GM21447 (cell line): ENCODE measurements around the gene FOLR2.

Experiments used
- ATAC-seq: cut with Tn5 transposase; IDR thresholded peaks from one replicate; pipeline ENCODE4 v1.9.1; 2021; ENCODE audit not compliant: unreplicated experiment

The FOLR2 gene

DNA sequence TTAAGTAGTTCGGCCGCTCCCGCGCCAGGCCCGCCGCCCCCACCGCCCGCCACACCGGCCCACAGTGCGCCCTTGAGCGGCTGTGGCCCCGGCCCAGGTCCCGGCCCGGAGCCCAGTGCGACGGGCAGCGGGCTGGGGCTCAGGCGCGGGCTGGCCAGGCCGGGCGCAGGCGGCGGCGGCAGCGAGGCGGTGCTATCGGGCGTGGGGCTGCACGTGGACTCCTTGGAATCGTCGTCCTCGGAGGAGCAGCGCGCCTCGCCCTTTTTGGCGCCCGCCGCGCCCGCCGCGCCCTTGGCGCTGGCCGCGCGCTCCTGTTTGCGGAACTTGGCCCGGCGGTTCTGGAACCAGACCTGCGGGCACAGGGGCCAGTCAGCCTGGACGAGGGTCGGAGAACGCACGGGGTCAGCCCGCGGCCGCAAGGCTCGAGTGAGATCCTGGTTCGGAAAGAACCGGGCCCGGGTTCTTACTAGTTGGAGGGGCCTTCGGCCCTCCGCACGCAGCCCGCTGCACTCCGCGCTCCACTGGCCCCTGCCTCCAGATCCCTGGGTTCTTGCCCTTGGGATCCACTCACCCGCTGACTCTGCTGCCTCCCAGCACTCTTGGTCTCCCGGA is 23.4 kb downstream of the FOLR2 start:
- ATAC-seq: no peak

DNA sequence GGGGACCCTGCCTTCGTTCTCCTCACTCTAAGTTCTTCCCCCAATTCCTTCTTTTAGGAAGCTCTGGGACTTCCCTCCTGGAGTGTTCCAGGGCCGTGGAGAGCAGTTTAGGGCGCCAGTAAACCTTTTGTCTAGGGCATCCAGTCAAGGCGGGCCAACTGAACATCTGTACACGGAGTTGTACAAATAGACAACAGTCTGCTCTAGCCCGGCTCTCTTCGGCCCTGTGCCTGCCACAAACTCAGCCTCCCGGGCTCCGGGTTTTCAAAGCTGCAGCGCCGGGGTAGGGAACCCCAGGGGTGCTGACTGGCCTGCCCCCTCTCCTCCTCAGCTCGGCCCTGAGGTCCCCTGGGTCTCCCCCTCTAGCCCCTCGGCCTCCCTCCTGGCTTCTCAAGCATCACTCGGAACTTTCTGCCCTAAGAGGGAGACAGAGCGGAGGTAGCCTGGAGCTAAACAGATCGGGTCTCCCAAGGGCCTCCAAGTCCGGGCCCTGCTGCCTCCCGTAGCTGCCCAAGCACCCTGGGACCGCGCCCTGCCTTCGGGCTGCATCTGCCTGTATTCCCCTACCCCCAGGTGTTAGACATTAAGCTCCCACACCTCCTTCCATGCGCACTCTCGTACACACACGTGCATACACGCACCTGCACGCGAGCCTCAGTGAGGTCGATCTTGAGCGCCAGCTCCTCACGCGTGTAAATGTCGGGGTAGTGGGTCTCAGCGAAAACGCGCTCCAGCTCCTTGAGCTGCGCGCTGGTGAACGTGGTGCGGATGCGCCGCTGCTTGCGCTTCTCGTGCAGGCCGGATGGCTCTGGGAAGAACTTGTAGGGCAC is 24.1 kb downstream of the FOLR2 start:
- ATAC-seq: no peak

DNA sequence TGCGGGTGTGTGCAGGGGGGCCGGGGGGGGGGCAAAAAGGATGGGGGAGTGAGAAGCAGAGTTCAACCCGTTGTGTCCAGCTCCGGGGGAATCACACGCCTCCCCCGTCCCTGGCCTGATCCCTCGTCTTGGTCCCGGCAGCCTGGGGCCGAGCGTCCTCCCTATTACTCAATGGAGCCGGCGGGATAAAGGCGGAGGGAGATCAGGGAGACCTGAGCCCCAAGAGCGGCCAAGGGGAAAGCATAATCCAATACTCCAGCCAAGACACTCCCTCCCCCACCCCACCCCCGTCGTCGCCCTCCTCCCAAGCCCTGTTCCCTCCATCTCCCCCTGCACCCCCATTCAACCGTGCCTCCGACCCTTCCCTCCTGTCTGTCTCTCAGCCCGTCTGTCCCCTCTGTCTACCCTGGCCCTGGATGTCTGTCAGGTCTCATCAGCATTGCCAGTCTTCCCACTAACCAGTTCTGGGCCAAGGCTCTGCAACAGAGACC is 24.7 kb downstream of the FOLR2 start:
- ATAC-seq: no peak

DNA sequence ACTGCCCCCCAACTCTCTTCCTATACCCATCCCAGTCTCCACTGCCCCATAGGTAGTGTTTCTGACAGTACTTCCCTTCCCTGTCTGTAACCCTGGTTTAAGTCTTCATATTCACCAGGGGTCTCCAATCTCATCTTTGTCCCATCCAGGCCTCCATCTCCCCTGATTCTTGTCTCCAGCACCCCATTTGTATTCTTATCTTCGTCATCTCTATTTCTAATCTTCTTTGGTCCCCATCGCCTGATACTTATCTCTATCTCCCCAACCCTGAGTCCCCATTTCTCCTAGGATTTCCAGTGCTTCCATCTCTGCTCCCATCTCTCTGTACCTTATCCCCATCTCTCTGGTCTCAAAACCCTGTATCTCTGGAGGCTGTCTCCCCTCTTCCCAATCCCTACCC is 25.5 kb downstream of the FOLR2 start:
- no peak for ATAC-seq

DNA sequence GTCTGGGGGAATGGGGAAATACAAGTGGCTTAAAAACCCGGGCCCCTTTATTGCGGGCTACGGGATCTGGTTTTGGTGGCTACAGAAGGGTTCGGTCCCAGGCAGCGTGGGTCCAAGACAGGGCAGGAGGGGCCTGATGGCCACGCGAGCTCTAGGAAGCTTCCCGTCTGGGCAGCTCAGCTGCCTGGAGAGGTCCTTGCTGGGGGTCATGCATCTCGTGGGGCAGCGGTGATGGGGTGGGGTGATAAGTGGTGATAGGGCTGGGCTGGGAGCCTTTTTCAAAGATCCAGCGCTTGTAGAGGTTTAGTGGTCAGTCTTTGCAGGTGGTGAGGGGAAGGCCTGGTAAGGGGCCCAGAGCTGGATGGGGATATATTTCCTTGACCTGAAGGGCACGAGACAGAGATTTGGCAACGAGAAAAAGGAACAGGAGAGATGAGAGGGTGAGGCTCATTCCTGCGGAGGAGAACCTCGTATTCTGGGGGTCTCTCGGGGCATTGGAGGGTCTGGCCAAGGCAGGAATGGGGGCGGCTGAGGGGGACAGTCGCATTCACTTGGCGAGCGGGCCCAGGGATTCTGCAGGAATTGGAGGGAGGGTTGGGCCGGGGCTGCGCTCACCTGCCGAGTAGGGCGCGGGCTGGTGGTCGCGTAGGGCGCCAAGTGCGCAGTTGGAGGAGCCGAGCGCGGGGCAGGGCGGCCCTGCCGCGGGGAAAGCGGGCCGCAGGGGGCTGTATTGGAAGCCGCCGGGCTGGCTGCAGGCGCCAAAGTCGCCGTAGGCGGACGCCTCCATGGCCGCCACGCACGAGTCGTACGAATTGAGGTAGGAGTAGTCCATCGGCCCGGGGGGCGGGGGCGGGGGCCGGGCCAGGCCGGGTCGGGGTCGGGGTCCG is 26.8 kb downstream of the FOLR2 start:
- ATAC-seq: no peak

DNA sequence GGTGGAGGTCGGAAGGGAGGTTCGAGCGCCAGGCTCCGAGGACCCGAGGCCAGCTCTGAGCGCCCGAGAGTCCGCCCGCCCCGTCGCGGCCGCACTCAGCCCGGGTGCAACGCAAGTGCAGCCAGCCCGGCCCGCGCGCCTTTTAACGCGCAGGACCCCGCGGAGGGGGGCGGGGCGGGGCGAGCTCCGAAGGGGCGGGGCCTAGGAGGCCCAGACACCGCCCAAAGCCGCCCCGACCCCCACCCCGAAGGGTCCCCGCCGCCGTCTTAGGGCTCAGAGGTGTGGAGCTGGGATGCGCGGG is 27.4 kb downstream of the FOLR2 start, which contains the start of gene PHOX2A:
TSS of gene PHOX2A (minus strand) at position 117 of the 301 bp plus-strand sequence. CDS start 172 bp downstream, outside the sequence.
- no peak for ATAC-seq

DNA sequence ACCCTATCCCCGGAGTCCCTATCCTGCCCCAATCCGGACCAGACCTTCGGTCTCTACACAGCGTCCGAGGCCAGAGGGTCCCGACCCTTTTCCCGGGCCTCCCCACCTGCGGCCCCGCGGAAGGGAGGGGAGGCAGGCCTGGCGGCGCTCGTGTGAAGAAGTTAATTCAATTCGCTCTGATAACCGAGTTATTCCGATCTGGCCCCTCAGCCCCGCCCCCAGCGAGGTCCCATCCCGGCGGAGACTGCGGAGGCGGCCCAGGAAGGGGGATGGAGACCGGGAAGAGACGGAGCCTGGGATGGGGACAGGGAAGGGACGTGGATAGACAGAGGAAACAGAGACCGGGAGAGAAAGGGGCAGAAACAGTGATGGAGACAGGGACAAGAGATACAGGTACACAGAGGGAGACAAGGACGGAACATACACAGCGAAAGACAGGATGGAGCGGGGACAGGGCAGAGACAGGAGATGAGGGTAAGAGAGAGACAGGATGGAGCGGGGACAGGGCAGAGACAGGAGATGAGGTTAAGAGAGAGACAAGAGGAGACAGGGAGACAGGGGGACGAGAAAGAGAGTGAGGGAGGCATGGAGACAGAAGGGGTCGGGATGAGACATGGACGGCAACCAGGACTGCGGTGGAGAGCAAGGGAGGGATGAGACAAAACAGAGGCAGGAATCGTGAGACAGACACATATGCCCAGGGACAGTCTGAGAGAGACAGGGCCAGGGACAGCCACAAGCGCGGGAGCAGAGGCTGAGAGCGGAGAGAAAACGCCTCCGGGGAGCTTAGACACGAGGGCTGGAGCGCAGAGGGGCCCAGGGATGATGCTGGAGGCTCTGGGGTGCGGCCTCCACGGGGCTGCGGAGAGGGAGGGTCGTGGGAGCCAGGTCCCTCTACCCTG is 28.0 kb downstream of the FOLR2 start:
- no peak for ATAC-seq

DNA sequence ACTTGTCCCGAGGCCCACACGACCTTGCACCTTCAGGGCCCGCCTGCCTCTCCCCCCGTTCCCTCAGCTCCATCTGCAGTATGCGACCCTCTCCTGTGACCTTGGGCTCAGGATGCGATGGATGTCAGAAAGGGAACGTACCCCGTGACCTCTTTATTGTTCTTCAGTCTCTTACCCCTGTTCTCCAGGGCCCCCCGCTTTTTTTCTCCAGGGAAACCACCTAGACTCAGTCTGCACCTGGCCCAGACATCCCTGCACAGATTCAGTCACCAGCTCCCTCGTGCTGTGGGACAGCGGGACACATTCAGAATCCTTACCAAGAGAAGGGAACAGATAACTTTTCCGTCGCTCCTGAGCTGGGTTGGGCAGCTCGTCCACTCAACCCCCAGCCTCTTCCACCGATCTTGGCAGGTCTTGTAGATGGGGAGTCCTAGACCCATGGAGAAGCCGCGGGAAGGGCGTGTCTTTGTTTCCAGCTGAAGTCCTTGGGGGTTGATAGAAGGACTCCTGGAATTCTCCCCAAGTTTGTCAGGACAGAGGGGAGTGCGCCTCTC is 28.7 kb downstream of the FOLR2 start:
- no peak for ATAC-seq

DNA sequence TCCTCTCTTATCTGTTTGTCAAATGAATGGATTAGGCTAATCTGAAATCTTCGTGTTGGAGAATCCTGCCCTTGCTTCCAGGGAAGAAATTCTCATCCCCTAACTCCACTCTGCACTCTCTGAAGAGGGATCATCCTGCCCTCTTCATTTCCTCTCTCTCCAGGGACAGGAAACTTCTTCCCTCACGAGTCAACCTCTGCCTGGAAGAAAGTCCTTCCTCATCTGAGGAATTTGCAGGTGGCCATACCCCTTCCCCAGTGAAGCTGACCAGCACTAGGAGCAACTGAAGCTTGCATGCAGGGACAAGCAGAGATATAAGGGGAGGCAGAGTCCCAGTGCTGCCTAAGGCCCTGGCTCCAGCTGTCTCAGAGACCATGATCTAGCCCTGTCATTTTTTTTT is 31.0 kb downstream of the FOLR2 start:
- no peak for ATAC-seq

DNA sequence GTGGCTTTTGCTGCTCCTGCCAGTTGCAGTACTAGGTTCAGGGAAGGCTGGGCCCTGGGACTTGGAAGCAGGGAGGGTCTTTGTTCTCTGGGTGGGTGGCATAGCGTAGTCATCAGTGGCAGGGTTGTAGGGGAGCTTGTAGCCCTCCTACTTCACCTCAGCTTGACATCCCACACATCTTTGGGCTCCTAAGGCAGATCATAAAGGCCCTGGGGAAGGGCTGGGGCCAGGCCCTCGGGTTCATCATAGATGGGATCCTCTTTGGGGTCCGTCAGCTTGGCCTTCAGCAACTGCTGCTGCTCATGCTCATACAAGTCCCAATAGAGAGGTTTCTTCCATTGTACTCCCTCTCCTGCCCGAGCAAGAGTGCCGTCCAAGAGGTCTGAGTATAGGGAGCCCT is 33.4 kb downstream of the FOLR2 start:
- no peak for ATAC-seq

DNA sequence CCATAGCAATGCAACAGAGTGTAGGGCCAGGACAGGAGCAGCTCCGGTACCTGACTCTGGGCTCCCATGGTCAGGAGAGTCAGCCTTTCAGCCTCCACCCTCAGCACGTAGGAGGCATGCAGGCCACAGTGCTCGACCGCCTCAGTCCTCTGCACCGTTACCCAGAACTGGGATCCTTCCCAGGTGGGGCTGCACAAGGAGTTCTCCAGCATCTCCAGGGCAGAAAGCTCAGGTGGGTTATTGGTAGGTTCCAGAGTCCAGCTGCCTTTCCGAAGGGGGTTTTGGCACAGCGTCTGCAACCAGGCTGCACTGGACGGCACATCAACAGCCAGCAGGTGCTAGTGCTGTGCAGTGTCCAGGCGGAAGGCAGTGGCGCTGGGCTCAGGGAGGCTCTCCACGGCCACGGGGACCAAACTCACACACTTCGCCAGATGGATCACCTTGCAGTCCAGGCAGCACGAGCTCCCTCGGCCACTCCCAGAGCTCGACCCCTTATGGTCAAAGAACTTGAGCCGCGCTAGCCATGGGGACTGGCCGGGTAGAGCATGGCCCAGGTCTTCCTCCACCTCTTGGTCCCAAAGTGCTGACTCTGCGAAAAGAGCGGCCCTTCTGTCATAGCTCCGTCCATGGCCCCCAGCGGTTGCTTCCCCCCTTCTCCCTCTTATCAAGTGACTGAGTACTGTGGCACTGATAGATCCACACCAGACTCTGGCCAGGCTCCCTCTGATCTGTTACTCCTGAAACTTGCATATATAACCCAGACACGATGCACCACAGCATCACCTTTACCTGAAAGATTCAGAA is 34.3 kb downstream of the FOLR2 start:
- no peak for ATAC-seq

DNA sequence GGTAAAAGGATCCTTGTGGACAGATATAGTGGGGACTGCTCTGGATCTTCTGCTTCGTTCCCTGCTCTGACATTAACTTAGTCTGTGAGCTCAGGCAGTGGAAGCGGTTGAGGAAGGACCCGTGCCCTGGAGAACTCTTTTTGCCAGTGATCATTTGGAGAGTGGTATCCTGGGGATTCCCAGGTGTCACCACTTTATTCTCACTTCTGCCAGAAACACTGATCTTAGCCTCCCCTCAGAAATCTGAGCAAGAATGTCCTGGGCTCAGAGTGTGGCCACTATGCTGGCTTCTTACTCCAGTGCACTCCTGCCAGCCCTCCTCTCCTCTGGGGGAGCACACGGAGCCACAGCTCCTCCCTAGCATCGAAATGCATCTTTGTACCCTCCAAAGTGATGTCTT is 35.0 kb downstream of the FOLR2 start:
- ATAC-seq: no peak

DNA sequence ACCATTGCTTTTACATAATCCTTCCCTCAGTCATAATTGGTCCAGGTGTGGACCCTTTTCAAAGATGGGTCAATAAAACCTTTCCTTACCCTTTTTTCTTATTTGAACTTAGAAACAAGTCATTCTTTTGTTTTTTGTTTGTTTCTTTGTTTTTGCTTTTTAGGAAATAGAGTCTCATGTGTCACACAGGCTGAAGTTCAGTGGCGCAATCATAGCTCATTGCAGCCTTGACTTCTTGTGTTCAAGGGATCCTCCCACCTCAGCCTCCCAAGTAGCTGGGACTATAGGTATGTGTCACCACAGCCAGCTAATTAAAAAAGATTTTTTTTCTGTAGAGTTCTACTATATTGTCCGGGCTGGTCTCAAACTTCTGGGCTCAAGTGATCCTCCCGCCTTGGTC is 36.8 kb downstream of the FOLR2 start:
- no peak for ATAC-seq

DNA sequence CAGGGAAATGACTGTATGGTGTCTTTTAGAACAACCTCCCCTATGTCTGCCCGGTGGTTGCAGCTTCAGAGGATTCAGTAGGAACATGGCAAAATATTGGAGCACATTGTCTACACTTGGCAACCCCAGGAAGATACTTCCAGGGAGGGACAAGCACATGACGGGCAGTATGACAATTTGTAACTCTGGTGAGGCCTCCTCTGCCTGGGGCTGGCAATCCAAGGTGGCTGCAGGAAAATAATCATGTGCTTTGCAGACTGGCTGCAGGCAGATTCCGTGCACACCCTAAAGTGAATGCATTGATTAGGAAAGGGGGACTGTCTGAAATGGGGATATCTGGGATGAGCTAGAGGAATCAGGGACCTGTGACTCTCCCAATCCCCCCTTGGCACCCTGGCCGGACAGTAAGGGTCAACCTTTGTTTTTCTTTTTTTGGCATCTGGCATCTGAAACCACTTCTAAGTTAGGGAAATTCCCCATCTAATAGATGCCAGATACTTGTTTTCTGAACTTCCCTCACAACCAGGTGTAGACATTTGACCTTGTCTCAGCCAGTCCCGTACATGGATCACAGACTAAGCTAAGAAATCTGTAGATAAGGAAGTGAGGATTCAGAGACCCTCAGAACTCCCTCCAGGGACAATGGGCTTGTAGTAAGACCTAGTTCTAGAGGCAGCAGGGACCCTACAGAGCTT is 37.9 kb downstream of the FOLR2 start:
- no peak for ATAC-seq

DNA sequence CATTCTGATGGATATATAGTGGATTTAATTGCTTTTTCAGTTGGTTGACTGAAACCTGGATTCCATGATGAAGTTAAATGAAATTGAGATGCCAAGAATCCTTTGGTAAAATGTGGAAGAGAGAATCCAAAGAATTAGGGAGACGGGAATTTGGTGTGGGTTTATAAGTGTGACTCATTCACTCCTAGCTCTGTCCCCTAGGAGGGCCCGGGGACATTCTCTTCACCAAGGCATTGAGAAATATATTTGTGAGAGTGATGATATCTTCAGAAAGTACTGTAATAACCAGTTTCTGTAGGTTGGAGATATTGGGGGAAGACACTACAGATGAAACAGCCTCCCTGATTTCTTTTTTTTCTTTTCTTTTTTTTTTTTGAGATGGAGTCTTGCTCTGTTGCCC is 41.0 kb downstream of the FOLR2 start:
- no peak for ATAC-seq

DNA sequence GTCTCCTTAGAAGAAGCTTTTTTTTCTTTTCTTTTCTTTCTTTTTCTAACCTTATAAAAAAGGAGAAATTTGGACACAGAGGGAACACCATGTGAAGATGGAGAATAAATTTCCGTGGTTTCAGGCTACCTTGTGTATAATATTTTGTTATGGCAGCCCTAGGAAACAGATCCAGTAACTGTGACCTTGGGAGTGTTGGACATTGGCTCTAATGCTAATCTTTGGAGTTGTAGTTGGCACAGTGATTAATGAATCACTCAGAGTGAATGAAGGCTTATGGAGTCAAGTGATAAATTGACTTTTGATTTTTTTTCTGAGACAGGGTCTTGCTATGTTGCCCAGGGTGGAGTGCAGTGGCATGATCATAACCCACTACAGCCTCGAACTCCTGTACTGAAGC is 42.9 kb downstream of the FOLR2 start:
- no peak for ATAC-seq

DNA sequence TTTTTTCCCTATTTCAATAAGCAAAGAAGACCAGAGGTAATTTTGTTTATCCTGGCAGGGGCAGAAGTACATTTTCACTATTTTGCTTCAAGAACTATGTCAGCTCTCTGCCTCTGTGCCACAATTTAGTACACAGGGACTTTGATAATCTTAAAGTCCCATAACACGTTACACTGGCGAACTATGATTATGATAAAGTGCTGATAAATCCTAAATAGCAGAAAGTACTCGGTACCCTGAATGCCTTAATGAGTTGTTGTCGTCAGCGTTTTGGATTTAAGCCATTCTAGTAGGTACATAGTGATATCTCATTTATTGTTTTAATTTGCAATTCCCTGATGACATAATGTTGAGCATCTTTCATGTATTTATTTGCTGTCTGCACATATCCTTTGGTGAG is 44.0 kb downstream of the FOLR2 start:
- ATAC-seq: no peak

DNA sequence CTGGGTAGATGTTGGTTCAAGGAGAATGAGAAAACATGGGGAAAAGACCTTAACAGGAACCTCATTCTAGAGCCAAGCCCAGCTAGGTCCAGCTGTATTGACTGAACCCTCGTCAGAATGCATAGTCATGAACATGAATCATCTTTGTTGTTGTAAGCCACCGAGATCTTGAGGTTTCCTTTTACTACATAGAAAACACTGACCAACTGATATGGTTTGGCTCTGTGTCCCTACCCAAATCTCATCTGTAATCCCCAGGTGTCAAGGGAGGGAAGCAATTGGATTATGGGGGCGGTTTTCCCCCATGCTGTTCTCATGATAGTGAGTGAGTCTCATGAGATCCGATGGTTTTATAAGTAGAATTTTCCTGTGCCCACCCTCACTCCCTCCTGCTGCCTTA is 46.8 kb downstream of the FOLR2 start:
- ATAC-seq: no peak

DNA sequence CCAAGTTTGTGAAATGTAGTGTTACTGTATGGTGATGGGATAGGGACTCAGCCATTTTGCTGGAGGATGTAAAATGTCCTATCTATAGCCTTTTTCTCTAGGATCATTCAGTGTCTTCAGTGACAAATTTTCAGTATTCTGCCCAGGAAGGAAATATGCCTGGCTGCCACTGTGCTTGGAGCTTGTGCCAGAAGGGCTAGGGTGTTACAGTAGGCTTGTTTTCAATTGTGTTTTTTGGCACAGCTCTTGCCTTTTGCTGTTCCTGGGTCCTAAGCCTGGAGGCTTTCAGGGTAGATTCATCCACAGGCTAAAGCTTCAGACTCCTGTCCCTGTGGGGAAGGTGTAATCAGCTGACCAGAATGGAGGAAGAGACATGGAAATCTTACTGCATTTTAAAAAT is 49.4 kb downstream of the FOLR2 start:
- ATAC-seq: no peak
